Activated CD8-positive, alpha-beta T cell treated with anti-CD3 and anti-CD28 coated beads for 36 hours (primary cell): ENCODE results near the gene PGK2. TPM values are rescaled to one million over a fixed set of nuclear protein-coding genes. Genes with fewer than 3 reads are reported as not detected.

Experiments used
- ATAC-seq: fragments of 200-7000 bp; cut with Tn5 transposase; one replicate; pipeline ENCODE4 v1.10.0; 2021; ENCODE audit warnings: mild to moderate bottlenecking, moderate library complexity
- CTCF ChIA-PET: fragments of 350-600 bp; sonication (Branson Sonifier 250); formaldehyde crosslinking; loops from one replicate; lab custom pipeline; 2021; ENCODE audit warnings: antibody characterized with exemption; lab: Charles Lee
- POLR2A ChIA-PET: fragments of 350-600 bp; sonication (Branson Sonifier 250); formaldehyde crosslinking; loops from one replicate; lab custom pipeline; 2021; ENCODE audit warnings: antibody characterized with exemption; lab: Charles Lee
- DNase-seq: peaks from one replicate; pipeline ENCODE4 v3.0.0-alpha.2; 2020
- H3K27ac Mint-ChIP-seq: one replicate; pipeline ENCODE4 v1.8.0; 2021; ENCODE audit warnings: mild to moderate bottlenecking, mixed read lengths
- H3K27me3 Mint-ChIP-seq: one replicate; pipeline ENCODE4 v1.8.0; 2021; ENCODE audit warnings: mixed read lengths
- H3K36me3 Mint-ChIP-seq: one replicate; pipeline ENCODE4 v1.8.0; 2021; ENCODE audit warnings: low read depth, mixed read lengths
- H3K4me1 Mint-ChIP-seq: one replicate; pipeline ENCODE4 v1.8.0; 2021; ENCODE audit warnings: low read depth, mixed read lengths
- H3K4me3 Mint-ChIP-seq: one replicate; pipeline ENCODE4 v1.8.0; 2021; ENCODE audit warnings: mild to moderate bottlenecking, moderate library complexity, mixed read lengths
- H3K9me3 Mint-ChIP-seq: one replicate; pipeline ENCODE4 v1.8.0; 2021; ENCODE audit warnings: mixed read lengths
- CTCF ChIP-seq: fragments of 200-600 bp; IDR thresholded peaks from one replicate; pipeline ENCODE4 v1.8.0; 2022; ENCODE audit warnings: antibody characterized with exemption, mild to moderate bottlenecking
- intact Hi-C: fragments of 100-400 bp; cut with micrococcal nuclease; formaldehyde crosslinking; loops from one replicate; pipeline ENCODE4 v1.10.0; 2022
- total RNA-seq, 2 experiments: library from RNA; stranded (reverse); gene quantifications; one replicate each; pipeline ENCODE4 v1.2.3, GENCODE V29; 2021

Gene PGK2
- total RNA-seq, 2 experiments from 2014 or later: not detected

GRCh38 chr6:49775043-49775442, 12.0 kb downstream of the PGK2 start:
- DNase-seq: no peak
- Mint-ChIP-seq H3K9me3 (no peaks in the 10 kb centered on the region), H3K4me3 (no peak overlapping the region), H3K36me3 (no peaks in the 10 kb centered on the region), H3K27ac (no peak overlapping the region), H3K27me3 (no peaks in the 10 kb centered on the region), H3K4me1 (no peaks in the 10 kb centered on the region)
- POLR2A ChIA-PET: no interaction called here
- CTCF ChIA-PET: interaction anchor here (0.5 kb wide), 1 partner anchor 244 kb away, joined by 3 read pairs; no protein-coding TSS in a partner anchor
- no peak for ATAC-seq
- intact Hi-C loops: no loop called here
- no peak for TF ChIP-seq CTCF

- Mint-ChIP-seq H3K36me3 (no peaks in the 10 kb centered on the region), H3K4me1 (no peaks in the 10 kb centered on the region), H3K4me3 (no peak overlapping the region), H3K9me3 (no peaks in the 10 kb centered on the region), H3K27me3 (no peaks in the 10 kb centered on the region), H3K27ac (no peak overlapping the region)
- intact Hi-C loops: no loop called here
- POLR2A ChIA-PET: no interaction called here
- TF ChIP-seq CTCF: no peak
- DNase-seq: no peak
- ATAC-seq: no peak
- CTCF ChIA-PET: no interaction called here
Observed at GRCh38 chr6:49772285-49772684, 14.8 kb downstream of the PGK2 start.

GRCh38 chr6:49766762-49767161, 20.3 kb downstream of the PGK2 start:
- Mint-ChIP-seq H3K36me3 (no peaks in the 10 kb centered on the region), H3K27ac (no peak overlapping the region), H3K27me3 (no peaks in the 10 kb centered on the region), H3K4me1 (no peaks in the 10 kb centered on the region), H3K9me3 (peaks cover 5% of the 10 kb centered on the region), H3K4me3 (no peak overlapping the region)
- ATAC-seq (no peak), DNase-seq (no peak)
- CTCF ChIA-PET: no interaction called here
- TF ChIP-seq CTCF: no peak
- POLR2A ChIA-PET: no interaction called here
- intact Hi-C loops: no loop called here

GRCh38 chr6:49764571-49765236, 22.4 kb downstream of the PGK2 start:
- DNase-seq (no peak), ATAC-seq (no peak)
- peaks cover 5% of the 10 kb centered on the region for H3K9me3 Mint-ChIP-seq
- POLR2A ChIA-PET: no interaction called here
- no peaks in the 10 kb centered on the region for H3K27me3 Mint-ChIP-seq
- H3K4me1 Mint-ChIP-seq: no peaks in the 10 kb centered on the region
- H3K4me3 Mint-ChIP-seq: no peak overlapping the region
- no peak overlapping the region for H3K27ac Mint-ChIP-seq
- no peaks in the 10 kb centered on the region for H3K36me3 Mint-ChIP-seq
- CTCF ChIA-PET: no interaction called here
- TF ChIP-seq CTCF: no peak
- intact Hi-C loops: no loop called here

- Mint-ChIP-seq H3K27ac (no peak within 1 kb of the TSS), H3K36me3 (no peaks in the 10 kb centered on the region), H3K9me3 (no peaks in the 10 kb centered on the region), H3K27me3 (no peaks in the 10 kb centered on the region), H3K4me1 (no peaks in the 10 kb centered on the region), H3K4me3 (no peak within 1 kb of the TSS)
- DNase-seq: no peak
- ChIA-PET POLR2A (interaction anchor here (0.6 kb wide), 1 partner anchor 176 kb away, joined by 3 read pairs; no protein-coding TSS in a partner anchor), CTCF (no interaction called here)
- no peak for ATAC-seq
- intact Hi-C loops: no loop called here
- no peak for TF ChIP-seq CTCF
Observed at GRCh38 chr6:49744259-49744658, 42.8 kb downstream of the PGK2 start, which contains the start of gene CRISP3. Gene CRISP3, minus strand, starts transcription at chr6:49744388. Its CDS starts 21 bp downstream, at chr6:49744367.
